ENCODE data around the gene EPS15.

The EPS15 gene

GRCh38 chr1:51515982-51516648 is 3.0 kb downstream of the EPS15 start:
- H3K4me3 ChIP-seq (ENCODE audit: low read depth, low read length), result no peak overlapping the region
- TF ChIP-seq CTCF (IDR thresholded peaks at IDR 0.05; ENCODE audit: control insufficient read depth, extremely low read depth, insufficient read depth), result no peak
- DNase-seq (ENCODE audit: low read depth), result no peak

- TF ChIP-seq CTCF (IDR thresholded peaks at IDR 0.05; ENCODE audit: control insufficient read depth, extremely low read depth, insufficient read depth), result no peak
- no peak overlapping the region; the same call in 1 of the 2 replicates for H3K4me3 ChIP-seq (ENCODE audit: low read depth, low read length)
- no peak for DNase-seq (ENCODE audit: low read depth)
Measured at GRCh38 chr1:51515312-51515960, 3.6 kb downstream of the EPS15 start.

- no peak for TF ChIP-seq CTCF (IDR thresholded peaks at IDR 0.05; ENCODE audit: control insufficient read depth, extremely low read depth, insufficient read depth)
Measured at GRCh38 chr1:51514733-51515132, 4.3 kb downstream of the EPS15 start.

GRCh38 chr1:51512606-51513005 is 6.5 kb downstream of the EPS15 start:
- DNase-seq (ENCODE audit: low read depth), result no peak
- no peak for TF ChIP-seq CTCF (IDR thresholded peaks at IDR 0.05; ENCODE audit: control insufficient read depth, extremely low read depth, insufficient read depth)
- no peak overlapping the region for H3K4me3 ChIP-seq (ENCODE audit: low read depth, low read length)

More at GRCh38 chr1:51514733-51515132, 4.3 kb downstream of the EPS15 start:
- peak overlapping the region; percentile 27; the same call in 1 of the 2 replicates for H3K4me3 ChIP-seq (ENCODE audit: low read depth, low read length)
- DNase-seq (ENCODE audit: low read depth), result no peak

GRCh38 chr1:51512120-51512519 is 6.9 kb downstream of the EPS15 start:
- TF ChIP-seq CTCF (IDR thresholded peaks at IDR 0.05; ENCODE audit: control insufficient read depth, extremely low read depth, insufficient read depth), result no peak
- DNase-seq (ENCODE audit: low read depth), result no peak

GRCh38 chr1:51509773-51510172 is 9.3 kb downstream of the EPS15 start:
- H3K4me3 ChIP-seq (ENCODE audit: low read depth, low read length), result no peak overlapping the region
- no peak for TF ChIP-seq CTCF (IDR thresholded peaks at IDR 0.05; ENCODE audit: control insufficient read depth, extremely low read depth, insufficient read depth)
- no peak for DNase-seq (ENCODE audit: low read depth)

More at GRCh38 chr1:51512120-51512519, 6.9 kb downstream of the EPS15 start:
- no peak overlapping the region for H3K4me3 ChIP-seq (ENCODE audit: low read depth, low read length)
